Mesenchymal stem cell (in vitro differentiated cells and primary cell): Measurements from ENCODE around the gene GGT7.
"Not testable (repeated sequence)": the region's sequence is repeated elsewhere in the genome, so short reads cannot be mapped to it uniquely, and the experiment has no call there.

Experiments
- DNase-seq: peaks from one replicate; pipeline ENCODE4 v3.0.0-alpha.2; 2013
- H2AFZ ChIP-seq: one replicate; pipeline ENCODE4 v1.6.1; 2013; ENCODE audit warnings: low read depth, mild to moderate bottlenecking, control low read depth, inconsistent platforms, low read length, moderate library complexity
- H2AK5ac ChIP-seq: 2 replicates; pipeline ENCODE4 v1.6.1; 2013; ENCODE audit warnings: low read length, moderate library complexity, mild to moderate bottlenecking, inconsistent platforms; ENCODE audit not compliant: severe bottlenecking
- H2BK120ac ChIP-seq: one replicate; pipeline ENCODE4 v1.6.1; 2013; ENCODE audit warnings: low read depth, mild to moderate bottlenecking, inconsistent platforms, low read length, moderate library complexity
- H2BK12ac ChIP-seq, 2 experiments: one replicate each; pipeline ENCODE4 v1.6.1; 2013; ENCODE audit warnings: inconsistent platforms in 2 of 2, low read length in 2 of 2, mild to moderate bottlenecking in 2 of 2, moderate library complexity in 2 of 2, control low read depth in 1 of 2
- H2BK15ac ChIP-seq: one replicate; pipeline ENCODE4 v1.6.1; 2013; ENCODE audit warnings: mild to moderate bottlenecking, low read depth, inconsistent platforms; ENCODE audit not compliant: poor library complexity, severe bottlenecking
- H2BK5ac ChIP-seq: 2 replicates; pipeline ENCODE4 v1.6.1; 2013; ENCODE audit warnings: low read depth, mild to moderate bottlenecking, low read length, control low read depth, inconsistent platforms; ENCODE audit not compliant: poor library complexity, severe bottlenecking
- H3K14ac ChIP-seq, 2 experiments: one replicate each; pipeline ENCODE4 v1.6.1; 2013; ENCODE audit warnings: inconsistent platforms in 2 of 2, low read length in 2 of 2, control low read depth in 1 of 2, mild to moderate bottlenecking in 1 of 2, moderate library complexity in 1 of 2
- H3K18ac ChIP-seq, 2 experiments: one replicate each; pipeline ENCODE4 v1.6.1; 2013; ENCODE audit warnings: inconsistent platforms in 2 of 2, low read length in 2 of 2, control low read depth in 1 of 2, low read depth in 1 of 2, mild to moderate bottlenecking in 1 of 2
- H3K23ac ChIP-seq, 2 experiments: one replicate each; pipeline ENCODE4 v1.6.1; 2013; ENCODE audit warnings: inconsistent platforms in 2 of 2, low read length in 2 of 2, mild to moderate bottlenecking in 2 of 2, moderate library complexity in 2 of 2, control low read depth in 1 of 2
- H3K27ac ChIP-seq: 2 replicates; pipeline ENCODE4 v1.5.1; 2013; ENCODE audit warnings: mild to moderate bottlenecking, moderate library complexity, low read length, control low read depth, inconsistent platforms; ENCODE audit not compliant: poor library complexity, severe bottlenecking
- H3K27me3 ChIP-seq, 2 experiments: 2 replicates each; pipeline versions ENCODE4 v1.6.1 to v1.7.0; 2013; ENCODE audit warnings: low read length in 2 of 2, mild to moderate bottlenecking in 2 of 2, moderate library complexity in 2 of 2, control low read depth in 1 of 2, inconsistent platforms in 1 of 2; ENCODE audit not compliant: control insufficient read depth in 1 of 2, insufficient read depth in 1 of 2
- H3K36me3 ChIP-seq, 2 experiments: 2 replicates each; pipeline versions ENCODE4 v1.6.1 to v1.7.0; 2013; ENCODE audit warnings: low read length in 2 of 2, control low read depth in 1 of 2, inconsistent platforms in 1 of 2, low read depth in 1 of 2, mild to moderate bottlenecking in 1 of 2; ENCODE audit not compliant: insufficient read depth in 2 of 2, control insufficient read depth in 1 of 2
- H3K4ac ChIP-seq, 2 experiments: one replicate each; pipeline ENCODE4 v1.6.1; 2013; ENCODE audit warnings: inconsistent platforms in 2 of 2, low read length in 2 of 2, mild to moderate bottlenecking in 2 of 2, moderate library complexity in 2 of 2, control low read depth in 1 of 2, low read depth in 1 of 2
- H3K4me1 ChIP-seq: 2 replicates; pipeline ENCODE4 v1.6.1; 2013; ENCODE audit warnings: low read depth, low read length, control low read depth; ENCODE audit not compliant: control insufficient read depth, insufficient read depth
- H3K4me2 ChIP-seq: 2 replicates; pipeline ENCODE4 v1.6.1; 2013; ENCODE audit warnings: low read length, mild to moderate bottlenecking, inconsistent platforms; ENCODE audit not compliant: poor library complexity, severe bottlenecking
- H3K4me3 ChIP-seq, 2 experiments: 2 replicates each; pipeline versions ENCODE4 v1.5.1 to v1.7.0; 2013; ENCODE audit warnings: low read length in 2 of 2, mild to moderate bottlenecking in 2 of 2, control low read depth in 1 of 2, low read depth in 1 of 2; ENCODE audit not compliant: insufficient read depth in 1 of 2
- H3K79me1 ChIP-seq: replicated peaks from 2 replicates; pipeline ENCODE4 v1.6.1; 2013; ENCODE audit warnings: mild to moderate bottlenecking, control low read depth, low read length, inconsistent platforms; ENCODE audit not compliant: poor library complexity, severe bottlenecking
- H3K9ac ChIP-seq: 2 replicates; pipeline ENCODE4 v1.7.0; 2013; ENCODE audit warnings: mild to moderate bottlenecking, low read length, moderate library complexity
- H3K9me3 ChIP-seq: 2 replicates; pipeline ENCODE4 v1.7.0; 2013; ENCODE audit warnings: mild to moderate bottlenecking, low read length; ENCODE audit not compliant: control insufficient read depth
- H4K8ac ChIP-seq: one replicate; pipeline ENCODE4 v1.6.1; 2013; ENCODE audit warnings: inconsistent platforms, mild to moderate bottlenecking, low read length, moderate library complexity
- H4K91ac ChIP-seq: one replicate; pipeline ENCODE4 v1.6.1; 2013; ENCODE audit warnings: mild to moderate bottlenecking, low read length, inconsistent platforms
- WGBS: methylation state at CpG from one replicate; pipeline ENCODE4 v1.1.7; 2013; ENCODE audit warnings: mixed read lengths; 5-methylcytosine and 5-hydroxymethylcytosine counted together

GGT7 gene

GRCh38 chr20:34898731-34899130 is 26.1 kb upstream of the GGT7 start:
- H3K27ac ChIP-seq, H3K23ac ChIP-seq, H3K9ac ChIP-seq, H2BK5ac ChIP-seq, H2BK15ac ChIP-seq, H3K4me1 ChIP-seq, H3K9me3 ChIP-seq, H3K27me3 ChIP-seq, H2BK120ac ChIP-seq, H4K91ac ChIP-seq, H3K4me3 ChIP-seq, H2BK12ac ChIP-seq, H4K8ac ChIP-seq, H3K18ac ChIP-seq, H3K79me1 ChIP-seq, H3K14ac ChIP-seq, DNase-seq, H2AFZ ChIP-seq, H3K36me3 ChIP-seq, H3K4ac ChIP-seq, H2AK5ac ChIP-seq, H3K4me2 ChIP-seq: not testable (repeated sequence)
- 95% methylated on average over 19 of the region's 26 CpGs for WGBS

GRCh38 chr20:34898129-34898528 is 25.5 kb upstream of the GGT7 start:
- not testable (repeated sequence) for H2BK120ac ChIP-seq, H2BK12ac ChIP-seq, H3K4me3 ChIP-seq, H2AK5ac ChIP-seq, H3K4me2 ChIP-seq, H3K27me3 ChIP-seq, H3K9ac ChIP-seq, H4K91ac ChIP-seq, H2BK5ac ChIP-seq, H3K4me1 ChIP-seq, H3K4ac ChIP-seq, H3K14ac ChIP-seq, H3K79me1 ChIP-seq, H3K9me3 ChIP-seq, H3K23ac ChIP-seq, H4K8ac ChIP-seq, H3K27ac ChIP-seq, DNase-seq, H2BK15ac ChIP-seq, H2AFZ ChIP-seq, H3K36me3 ChIP-seq, H3K18ac ChIP-seq
- WGBS = no CpG with 5 or more reads among the region's 3 CpGs

- Histone ChIP-seq H3K14ac (no peak overlapping the region), H3K27me3 (no peaks in the 10 kb centered on the region), H3K9me3 (no peaks in the 10 kb centered on the region), H3K18ac (no peak overlapping the region), H2BK5ac (no peak overlapping the region), H2AFZ (no peak overlapping the region), H3K4me3 (no peak overlapping the region), H4K8ac (no peak overlapping the region), H3K4me1 (no peaks in the 10 kb centered on the region), H4K91ac (no peak overlapping the region), H3K36me3 (peaks cover under 1 to 4% of the 10 kb centered on the region in 2 experiments), H3K4ac (no peak overlapping the region), H2BK15ac (no peak overlapping the region), H3K23ac (no peak overlapping the region), H3K79me1 (peaks cover 7% of the 10 kb centered on the region), H2AK5ac (no peak overlapping the region), H2BK12ac (no peak overlapping the region), H3K4me2 (no peak overlapping the region), H3K27ac (no peak overlapping the region), H3K9ac (no peak overlapping the region), H2BK120ac (no peak overlapping the region)
- DNase-seq = no peak
- WGBS = 100% methylated on average over 1 of the region's 1 CpG
Observed at GRCh38 chr20:34896086-34896621, 23.5 kb upstream of the GGT7 start.

DNA sequence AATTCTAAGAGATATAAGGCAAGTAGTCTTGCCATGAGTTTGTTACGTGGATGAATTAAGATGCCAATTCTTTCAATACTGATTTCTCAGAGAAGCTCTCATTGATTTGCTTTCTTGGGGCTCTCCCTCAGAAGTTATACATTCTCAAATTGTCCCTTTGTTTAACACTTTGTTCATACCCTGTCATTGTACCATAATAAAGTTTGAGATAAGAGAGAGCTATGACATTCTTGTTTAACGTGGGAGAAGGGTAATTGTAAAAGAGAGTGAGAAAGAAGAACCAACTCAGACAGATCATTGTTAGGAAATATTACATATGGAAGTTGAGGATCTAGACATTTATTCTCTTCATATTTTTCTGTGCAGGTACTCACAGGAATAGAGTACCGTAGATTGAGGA is 22.8 kb upstream of the GGT7 start:
- DNase-seq = no peak
- no peak overlapping the region for H3K4me2 ChIP-seq
- no peak overlapping the region for H3K4me3 ChIP-seq
- no peak overlapping the region for H2AK5ac ChIP-seq
- no peaks in the 10 kb centered on the region for H3K9me3 ChIP-seq
- no peak overlapping the region for H3K4ac ChIP-seq
- H3K79me1 ChIP-seq = peaks cover 7% of the 10 kb centered on the region
- no peak overlapping the region for H2BK12ac ChIP-seq
- H4K8ac ChIP-seq = no peak overlapping the region
- H2AFZ ChIP-seq = no peak overlapping the region
- H3K23ac ChIP-seq = no peak overlapping the region
- no peak overlapping the region for H3K9ac ChIP-seq
- H2BK120ac ChIP-seq = no peak overlapping the region
- H3K18ac ChIP-seq = no peak overlapping the region
- H3K36me3 ChIP-seq = peaks cover 0 to 4% of the 10 kb centered on the region in 2 experiments
- no peak overlapping the region for H3K14ac ChIP-seq
- H3K27ac ChIP-seq = no peak overlapping the region
- no peaks in the 10 kb centered on the region for H3K27me3 ChIP-seq
- no peak overlapping the region for H4K91ac ChIP-seq
- no peak overlapping the region for H2BK5ac ChIP-seq
- no CpG with 5 or more reads among the region's 3 CpGs for WGBS
- H3K4me1 ChIP-seq = no peaks in the 10 kb centered on the region
- no peak overlapping the region for H2BK15ac ChIP-seq
